Body of pancreas (tissue), 4 donors: ENCODE results near the gene COL18A1.

Source experiments
- CTCF ChIP-seq, 7 experiments: fragments of 450-650 bp in 4 of 7; fragments of 200-600 bp in 3 of 7; sonication (generic) in 3 of 7; IDR thresholded peaks; one replicate each; pipeline ENCODE4 v1.5.1; 2016 to 2019; ENCODE audit warnings: antibody characterized with exemption in 7 of 7
- POLR2A ChIP-seq, 3 donors: fragments of 450-650 bp; IDR thresholded peaks; one replicate each; pipeline ENCODE4 v1.6.1; 2016; ENCODE audit warnings: antibody characterized with exemption in 3 of 3, mild to moderate bottlenecking in 2 of 3

GRCh38 chr21:45528981-45529784 lies 124.2 kb downstream of the COL18A1 start:
- TF ChIP-seq CTCF (IDR thresholded peaks at IDR 0.05) (no peak), POLR2A (IDR thresholded peaks at IDR 0.05) (no peak)
